ENCODE results near the gene OPRM1. TPM values are rescaled to one million over a fixed set of nuclear protein-coding genes. Genes with fewer than 3 reads are reported as not detected.
"Not testable (repeated sequence)": the region's sequence is repeated elsewhere in the genome, so short reads cannot be mapped to it uniquely, and the experiment has no call there.

The OPRM1 gene
- total RNA-seq, 1 donor from 2014 or later: not detected

DNA sequence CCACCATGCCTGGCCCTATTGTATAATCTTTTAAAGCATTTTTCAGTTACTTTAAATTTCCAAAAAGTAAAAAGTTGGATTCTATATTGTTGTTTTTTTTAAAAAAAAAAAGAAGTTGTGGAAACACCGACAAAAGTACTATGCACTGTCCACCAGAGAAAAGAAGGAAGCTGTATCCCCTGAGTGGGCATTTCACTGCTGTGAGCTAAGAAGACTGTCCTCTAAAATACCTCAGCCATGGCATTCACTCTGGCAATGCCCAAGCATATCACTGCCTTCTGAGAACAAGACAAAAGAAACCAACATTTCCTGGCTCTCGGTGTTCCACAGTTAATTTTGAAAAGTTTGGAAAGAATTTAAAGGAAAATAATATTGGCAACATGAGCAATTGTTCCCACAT lies 199.8 kb downstream of the OPRM1 start:
- no peak for DNase-seq (ENCODE audit: low spot score)

DNA sequence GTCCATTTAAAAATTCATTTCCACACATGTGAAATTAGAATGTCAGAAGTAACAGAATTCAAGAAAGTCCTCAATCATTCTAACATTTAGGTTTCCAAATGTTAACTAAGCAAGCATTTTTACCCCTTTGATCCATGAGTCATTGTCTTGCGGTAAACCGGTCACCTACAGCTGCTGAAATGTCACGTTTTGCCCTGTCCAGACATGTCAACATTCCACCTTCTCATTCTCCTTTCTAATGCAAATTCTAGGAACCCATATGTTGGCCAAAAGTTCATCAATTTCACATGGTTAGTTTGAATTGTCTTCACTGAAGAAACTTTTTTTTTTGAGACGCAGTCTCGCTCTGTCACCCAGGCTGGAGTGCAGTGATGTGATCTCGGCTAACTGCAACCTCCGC lies 200.4 kb downstream of the OPRM1 start:
- no peak for DNase-seq (ENCODE audit: low spot score)

DNA sequence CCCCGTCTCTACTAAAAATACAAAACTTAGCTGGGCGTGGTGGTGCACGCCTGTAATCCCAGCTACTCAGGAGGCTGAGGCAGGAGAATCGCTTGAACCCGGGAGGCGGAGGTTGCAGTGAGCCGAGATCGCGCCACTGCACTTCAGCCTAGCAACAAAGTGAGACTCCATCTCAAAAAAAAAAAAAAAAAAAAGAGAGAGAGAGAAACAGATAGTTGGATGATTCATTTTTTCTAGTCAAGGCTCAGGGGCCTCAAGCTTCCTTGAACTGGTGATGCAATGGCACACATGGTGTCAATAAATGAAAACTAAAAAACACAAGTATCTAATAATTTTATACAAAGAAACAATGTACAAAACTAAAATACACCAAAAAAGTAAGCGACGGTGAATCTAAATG lies 202.0 kb downstream of the OPRM1 start:
- DNase-seq (ENCODE audit: low spot score): not testable (repeated sequence)

DNA sequence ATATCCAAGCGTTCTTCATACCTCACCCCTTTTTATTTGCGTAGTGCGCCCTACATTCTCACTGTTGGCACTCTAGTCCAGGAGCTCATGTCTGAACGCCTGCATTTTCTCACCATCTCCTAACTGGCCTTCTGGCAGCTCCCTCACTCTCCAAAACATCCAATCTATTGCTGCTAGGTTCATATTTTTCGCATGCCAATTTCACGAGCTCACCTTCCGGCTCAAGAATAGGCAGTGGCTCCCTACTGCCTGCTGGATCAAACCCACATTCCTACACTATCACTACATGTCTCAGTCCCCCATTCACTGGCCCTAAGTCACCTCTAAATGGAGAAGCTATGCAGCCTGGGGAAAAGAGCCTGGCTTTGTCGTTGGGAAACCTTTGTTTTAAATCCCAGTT lies 202.5 kb downstream of the OPRM1 start:
- no peak for DNase-seq (ENCODE audit: low spot score)

DNA sequence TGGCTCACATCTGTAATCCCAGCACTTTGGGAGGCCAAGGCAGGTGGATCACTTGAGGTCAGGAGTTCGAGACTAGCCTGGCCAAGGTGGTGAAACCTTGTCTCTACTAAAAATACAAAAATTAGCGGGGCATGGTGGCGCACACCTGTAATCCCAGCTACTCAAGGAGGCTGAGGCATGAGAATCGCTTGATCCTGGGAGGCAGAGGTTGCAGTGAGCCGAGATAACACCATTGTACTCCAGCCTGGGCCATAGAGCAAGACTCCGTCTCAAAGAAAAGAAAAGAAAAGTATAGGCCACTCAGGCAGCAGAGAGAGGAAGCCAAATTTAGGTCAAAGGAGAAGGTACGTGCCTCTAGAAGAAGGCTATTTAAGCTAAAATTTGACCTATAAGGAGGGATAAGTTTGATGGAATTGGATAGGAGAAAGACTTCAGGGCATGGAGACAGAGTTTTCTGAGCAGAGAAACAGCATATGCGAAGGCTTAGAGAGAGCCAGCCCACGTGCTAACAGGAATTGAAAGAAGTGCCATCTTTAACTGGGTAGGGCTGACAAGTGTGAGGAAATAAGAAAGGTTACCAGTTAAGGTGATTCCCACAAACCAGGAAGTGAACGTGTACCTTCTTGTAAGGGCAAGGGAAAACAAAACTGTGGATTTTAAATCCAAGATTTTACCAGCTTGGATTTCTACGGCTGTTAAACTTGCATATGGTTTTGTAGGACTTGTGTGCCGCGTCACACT lies 203.7 kb downstream of the OPRM1 start:
- no peak for DNase-seq (ENCODE audit: low spot score)

DNA sequence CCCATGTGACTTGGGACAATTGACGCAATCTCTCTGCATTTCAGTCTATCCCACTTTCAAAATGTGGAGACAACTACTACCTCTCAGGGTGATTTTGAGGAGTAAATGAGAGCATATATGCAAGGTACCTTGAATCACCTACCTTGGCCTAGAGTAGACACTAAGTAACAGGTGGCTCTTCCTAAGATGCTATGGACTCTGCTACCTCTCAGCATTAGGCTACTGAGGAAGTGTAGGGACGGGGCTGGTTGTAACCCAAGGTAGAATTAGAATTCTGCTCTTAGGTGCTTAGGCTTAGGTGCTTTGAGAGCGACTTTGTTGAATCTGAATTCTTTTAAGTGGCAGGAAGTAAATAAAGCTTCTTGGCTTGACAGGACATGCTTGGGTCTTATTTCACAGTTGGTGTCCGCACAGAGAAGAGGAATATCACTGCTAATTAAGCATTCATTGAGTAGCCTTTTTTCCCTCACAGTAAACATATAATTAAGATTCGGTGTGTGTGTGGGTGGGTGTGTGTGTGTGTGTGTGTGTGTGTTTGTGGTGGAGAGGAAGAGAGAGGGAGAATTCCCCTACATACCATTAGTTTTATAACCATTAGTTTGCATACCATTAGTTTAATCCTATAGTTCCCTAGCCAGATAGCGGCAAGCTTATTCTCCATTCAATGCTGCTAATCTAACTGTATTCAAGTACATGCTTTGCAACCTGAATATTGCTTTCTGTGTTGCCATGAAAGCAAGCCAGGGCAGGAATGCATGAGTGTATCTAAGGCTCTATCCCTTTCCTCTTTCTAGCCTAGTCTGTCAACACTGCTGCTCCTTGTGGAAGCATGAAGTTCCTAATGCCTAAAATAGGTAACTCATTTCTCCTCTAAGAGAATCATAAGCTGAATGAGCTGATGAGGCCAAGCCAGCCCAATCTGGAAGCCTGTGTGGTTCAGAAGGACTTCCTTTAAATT lies 205.0 kb downstream of the OPRM1 start:
- DNase-seq (ENCODE audit: low spot score): no peak

DNA sequence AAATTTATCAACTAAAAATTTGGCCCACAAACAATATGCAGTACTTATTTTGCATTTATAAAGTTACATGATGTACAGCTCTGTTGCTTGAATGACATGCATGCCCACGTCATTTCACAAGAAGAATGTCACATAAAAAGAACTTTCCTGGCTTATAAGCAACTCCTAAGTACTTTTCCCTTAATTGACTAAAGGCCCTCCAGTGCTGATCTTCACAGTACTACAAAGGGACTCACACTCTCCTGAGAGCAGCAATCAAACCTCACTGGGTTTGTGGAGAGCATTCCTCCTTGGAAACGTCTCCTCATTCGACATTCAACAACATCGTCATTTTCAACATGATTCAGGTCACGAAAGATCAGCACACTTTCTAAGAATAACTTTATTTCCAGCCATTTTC lies 206.5 kb downstream of the OPRM1 start:
- DNase-seq (ENCODE audit: low spot score): no peak

DNA sequence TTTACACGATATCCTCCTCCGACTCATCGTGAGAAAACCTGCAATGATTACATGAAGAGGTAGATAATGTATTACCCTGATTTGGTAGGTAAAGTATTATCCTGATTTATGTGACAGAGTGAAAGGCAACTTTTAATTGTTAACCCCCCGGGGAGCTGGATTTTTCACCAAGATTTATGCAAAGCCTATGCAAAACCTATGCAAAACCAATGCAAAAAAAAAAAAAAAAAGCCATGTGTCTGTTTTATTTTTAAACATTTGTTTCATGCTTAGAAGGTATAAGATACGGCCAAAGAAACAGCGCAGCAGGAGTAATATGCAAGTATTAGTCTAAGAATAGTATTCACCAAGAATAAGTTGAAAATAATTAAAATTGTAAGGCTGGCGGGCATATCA lies 207.7 kb downstream of the OPRM1 start:
- no peak for DNase-seq (ENCODE audit: low spot score)

DNA sequence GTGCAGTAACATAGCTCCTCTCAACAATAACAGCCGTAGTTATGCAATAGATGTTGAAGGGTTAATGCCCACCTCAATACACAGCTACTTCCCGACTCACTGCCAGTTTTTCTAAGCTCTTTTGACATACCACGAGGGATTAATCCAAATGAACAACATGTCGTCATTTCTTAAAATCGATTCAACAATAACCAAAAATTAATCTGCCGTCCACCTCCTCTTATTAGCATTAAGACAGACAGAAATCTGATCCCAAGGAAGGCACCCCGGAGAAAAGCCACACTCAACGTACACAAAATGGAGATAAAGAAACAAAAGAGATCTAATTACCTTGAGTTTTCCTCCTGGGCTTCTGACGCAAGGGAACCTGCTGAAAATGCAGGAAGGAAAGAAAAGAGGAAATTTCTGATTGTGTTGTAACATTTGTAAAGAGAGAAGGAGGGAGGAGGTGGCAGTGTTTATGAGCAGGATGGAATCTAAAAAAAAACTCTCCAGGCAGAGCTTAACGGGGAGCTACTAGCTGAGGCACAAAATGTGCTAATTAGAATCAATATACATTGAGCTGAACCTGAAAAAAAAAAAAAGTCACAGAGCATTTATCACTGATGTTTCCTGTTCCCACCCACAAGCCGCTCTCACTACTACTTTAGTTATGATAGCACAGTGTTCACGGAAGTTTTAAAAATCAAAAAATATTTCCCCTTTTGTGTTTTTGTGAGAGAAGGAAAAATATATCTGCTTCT lies 208.2 kb downstream of the OPRM1 start:
- no peak for DNase-seq (ENCODE audit: low spot score)

DNA sequence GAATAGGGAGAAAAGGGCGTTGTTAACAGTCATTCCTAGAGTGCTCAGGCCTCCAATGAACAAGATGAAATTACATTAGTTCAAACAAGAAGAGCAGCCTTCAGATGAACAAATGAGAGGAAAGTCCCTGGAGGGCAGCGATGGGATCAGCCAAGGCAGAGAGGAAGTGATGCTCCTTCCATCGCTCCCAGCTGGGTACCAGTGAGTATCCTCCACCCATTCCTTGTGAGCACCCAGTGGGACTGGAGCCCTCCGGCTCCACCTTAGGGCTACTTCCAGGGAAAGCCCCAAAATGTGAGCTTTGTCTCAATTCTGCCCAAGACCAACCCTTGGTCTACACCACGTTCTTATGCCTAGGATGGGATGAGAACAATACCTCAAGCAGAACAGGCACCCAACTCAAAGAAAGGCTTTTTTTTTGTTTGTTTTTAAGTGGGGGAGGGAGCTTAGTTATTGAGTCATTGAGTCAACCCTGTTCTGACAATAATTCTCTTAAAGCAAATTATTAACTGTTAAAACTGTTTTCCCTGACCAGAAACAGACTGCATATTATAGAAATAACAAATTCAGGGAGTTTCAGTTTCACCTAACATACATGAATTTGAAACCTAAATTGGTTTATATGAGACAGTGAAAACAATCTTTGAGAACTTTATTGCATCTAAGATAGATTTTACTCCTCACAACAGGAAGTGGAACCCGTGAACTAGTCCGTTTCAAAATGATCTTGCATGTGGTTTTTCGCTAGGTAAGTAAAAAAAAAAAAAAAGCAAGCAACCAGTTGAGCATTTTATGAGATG lies 210.7 kb downstream of the OPRM1 start:
- no peak for DNase-seq (ENCODE audit: low spot score)

DNA sequence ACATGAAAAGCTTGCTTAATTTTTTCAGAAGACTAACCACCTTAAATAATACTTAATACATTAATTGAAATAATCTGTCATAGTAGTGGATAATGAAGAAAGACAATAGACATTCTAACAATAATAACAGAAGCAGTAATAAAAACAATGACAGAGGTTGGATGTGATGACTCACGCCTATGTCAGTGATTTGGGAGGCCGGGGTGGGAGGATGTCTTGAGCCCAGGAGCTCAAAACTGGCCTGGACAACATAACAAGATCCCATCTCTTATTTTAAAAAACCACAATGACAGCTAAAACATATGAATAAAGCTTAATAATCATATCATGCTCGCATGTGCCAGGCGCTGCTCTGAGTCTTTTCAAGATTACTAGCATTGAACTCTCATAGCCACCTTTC lies 212.1 kb downstream of the OPRM1 start:
- DNase-seq (ENCODE audit: low spot score): no peak

DNA sequence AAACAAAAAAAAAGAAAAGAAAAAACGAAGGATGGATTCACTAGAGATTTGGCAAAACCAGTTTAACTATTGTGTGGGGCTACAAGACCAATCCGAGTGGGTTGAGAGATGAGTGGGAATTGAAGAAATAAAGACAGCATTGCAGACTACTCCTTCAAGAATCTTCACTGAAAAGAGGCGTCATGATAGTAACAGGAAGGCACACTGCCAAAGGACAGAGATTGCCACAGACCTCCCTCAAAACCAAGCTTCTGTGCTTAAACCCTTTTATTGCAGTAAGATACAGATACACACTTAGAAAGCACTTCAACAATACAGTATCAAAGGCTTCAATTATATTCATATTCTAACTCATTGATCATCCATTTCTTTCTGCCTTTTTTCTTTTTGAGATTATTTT lies 213.6 kb downstream of the OPRM1 start:
- no peak for DNase-seq (ENCODE audit: low spot score)

DNA sequence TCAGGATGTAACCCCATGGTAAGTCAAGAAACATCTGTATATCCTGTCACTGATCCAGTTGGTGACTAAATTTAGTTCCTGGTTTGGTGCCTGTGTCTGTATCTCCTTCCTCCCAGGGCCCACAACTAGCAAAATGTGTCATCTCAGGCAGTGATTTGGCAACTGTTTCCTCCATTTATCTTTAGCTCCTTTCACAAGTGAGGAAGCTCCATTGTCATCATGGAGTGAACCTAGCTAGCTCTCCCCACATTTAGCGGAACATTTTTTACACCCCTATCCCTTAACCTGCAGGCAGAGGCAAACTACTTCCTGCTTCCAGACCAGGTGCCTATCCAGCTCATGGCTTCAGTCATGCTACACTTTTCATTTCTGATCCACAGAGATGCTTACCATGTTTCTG lies 218.0 kb downstream of the OPRM1 start:
- DNase-seq (ENCODE audit: low spot score): no peak

DNA sequence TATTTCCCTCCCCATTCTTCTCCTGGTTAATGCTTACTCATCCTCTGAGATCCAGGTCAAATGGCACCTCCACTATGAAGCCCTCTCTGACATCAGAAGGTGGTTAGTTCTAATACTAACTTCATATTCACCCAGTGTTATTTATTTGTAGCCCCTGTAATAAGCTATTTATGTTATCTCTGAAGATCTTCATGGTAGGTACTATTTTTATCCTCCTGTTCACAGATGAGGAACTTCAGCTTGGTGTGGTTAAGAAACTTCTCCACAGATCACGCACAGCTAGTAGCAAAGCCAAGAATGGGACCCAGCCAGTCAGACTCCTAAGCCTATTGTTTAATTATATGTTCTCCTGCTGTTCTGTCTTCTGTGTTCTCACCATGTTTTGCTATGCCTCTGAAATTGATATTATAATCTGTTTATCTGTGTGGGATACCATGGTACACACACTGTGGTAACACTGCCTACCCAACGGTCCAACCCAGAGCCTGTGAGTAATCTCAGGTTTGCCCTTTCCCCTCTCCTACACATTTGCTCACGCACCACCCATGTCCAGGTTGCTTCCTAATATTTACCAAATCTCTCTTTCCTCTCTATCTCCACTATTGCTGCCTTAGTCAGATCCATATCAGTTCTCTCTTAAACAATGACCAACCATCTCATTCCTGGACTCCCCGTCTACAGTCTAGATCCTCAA lies 219.2 kb downstream of the OPRM1 start:
- no peak for DNase-seq (ENCODE audit: low spot score)

DNA sequence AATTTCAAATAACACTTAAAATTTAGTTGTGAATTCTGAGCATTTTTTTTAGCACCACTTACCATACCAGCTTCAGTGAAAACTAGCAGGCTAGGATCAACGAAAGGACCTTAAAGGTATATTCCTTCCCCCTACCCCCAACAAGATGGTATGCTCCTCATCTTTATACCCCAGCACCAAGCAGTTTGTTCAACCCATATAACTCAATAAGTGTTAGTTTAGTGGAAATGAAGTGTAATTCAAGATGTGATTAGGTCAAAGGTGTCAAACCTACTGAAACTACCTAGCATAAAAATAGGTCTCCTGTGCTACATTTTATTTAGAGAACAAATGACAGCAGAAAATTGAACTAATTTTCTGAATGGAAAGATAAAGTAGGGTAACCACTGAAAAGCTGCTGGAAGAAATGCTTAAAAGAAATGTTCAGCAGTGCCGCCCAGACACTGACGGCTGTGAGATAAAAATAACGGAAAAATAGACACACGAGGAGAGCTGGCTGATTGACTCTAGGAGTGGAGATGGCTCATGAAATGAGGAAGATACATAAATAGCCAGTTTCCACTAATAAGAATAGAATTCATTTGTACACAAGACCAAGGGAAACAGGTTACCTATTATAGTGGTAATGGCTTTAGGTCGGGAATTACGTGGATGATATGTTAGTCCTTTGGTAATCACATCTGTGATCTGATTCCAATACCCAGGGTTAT lies 222.8 kb downstream of the OPRM1 start:
- no peak for DNase-seq (ENCODE audit: low spot score)

DNA sequence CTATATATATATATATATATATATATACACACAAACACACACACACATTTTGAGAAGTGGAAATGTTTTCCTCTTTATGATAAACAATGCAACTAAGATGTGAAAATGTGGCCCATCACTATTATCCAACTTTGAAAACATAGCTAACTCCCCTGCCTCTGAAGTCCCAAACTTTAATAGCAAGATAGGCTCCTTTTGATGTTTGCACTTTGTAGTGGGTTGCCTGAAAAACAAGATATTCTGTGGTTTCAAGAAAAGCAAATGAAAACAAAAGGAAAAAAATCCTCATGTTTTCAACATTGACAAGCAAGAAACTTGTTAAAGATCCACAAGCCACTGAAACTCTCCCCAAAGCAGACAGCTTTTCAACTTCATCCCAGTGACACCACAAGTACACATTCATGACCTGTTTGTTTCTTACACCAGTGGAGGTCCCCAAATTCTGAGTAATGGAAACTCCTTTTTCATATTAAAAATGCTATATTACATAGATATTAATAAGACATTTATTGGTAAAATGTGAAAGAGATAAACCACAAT lies 227.6 kb downstream of the OPRM1 start:
- no peak for DNase-seq (ENCODE audit: low spot score)

DNA sequence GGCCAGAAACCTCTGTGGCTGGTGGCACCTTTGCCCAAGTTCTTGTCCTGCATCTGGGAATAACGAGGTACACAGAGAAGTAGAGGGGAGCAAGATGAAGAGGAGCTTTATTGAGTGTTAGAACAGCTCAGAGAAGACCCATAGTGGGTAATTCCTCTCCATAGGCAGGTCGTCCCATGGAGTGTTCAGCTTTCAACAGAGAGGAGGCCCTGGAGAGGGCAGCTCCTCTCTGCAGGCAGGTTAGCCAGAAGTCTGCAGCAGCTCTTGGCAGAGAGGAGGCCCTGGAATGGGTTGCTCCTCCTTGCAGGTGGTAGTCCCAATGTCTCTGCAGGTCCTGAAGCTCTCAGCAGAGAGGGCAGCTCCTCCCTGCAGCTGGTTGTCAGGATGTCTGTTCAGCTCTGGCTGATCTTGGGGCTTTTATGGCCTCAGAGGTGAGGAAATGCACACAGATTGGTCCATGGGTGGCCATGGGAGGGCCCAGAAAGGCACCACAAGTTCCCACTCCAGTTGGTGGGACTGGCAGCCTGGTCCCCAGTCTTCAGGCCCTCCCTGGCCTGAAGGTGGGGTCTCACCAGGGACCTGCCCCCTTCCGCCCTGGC lies 228.6 kb downstream of the OPRM1 start:
- DNase-seq (ENCODE audit: low spot score): no peak

DNA sequence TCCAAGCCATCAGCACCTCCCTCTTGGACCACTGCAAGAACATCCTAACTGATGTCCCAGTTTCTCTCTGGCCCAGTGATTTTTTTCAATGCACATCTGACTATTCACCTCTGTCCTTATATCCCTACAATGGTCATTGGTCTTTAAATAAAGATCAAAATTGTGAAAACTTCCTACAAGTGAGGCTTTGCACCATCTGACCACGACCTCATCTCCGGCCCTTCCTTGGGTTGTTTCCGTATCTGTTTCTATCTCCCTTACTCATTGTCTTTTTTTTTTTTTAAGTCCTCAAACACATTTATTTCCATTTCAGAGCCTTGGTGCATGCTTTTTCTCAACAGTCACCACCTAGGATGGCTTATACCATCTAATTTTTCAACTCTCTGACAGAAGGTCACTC lies 229.4 kb downstream of the OPRM1 start:
- no peak for DNase-seq (ENCODE audit: low spot score)

DNA sequence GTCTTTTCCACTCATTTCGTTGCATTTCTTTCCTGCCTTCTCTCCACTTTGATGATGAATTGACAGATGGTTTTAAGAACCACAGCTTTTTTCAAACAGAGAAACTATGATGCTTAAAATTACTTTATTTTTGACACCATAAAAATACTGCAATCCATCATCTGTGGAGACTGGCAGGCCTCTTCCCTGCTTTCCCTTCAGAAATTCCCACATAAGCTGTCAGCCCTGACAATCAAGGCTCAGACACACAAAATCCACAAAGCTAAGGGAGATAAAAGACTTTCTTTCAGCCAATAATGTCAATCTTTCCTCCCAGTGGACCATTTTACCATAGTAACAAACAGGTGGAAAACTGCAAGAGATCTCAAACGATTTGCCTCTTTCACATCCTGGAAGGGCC lies 235.1 kb downstream of the OPRM1 start:
- DNase-seq (ENCODE audit: low spot score): no peak

Measured in mesenteric fat pad (tissue), 1 donor.